GM06990 (cell line): ENCODE data around the gene TFE3.

ENCODE experiments used
- DNase-seq: peaks from one replicate; pipeline ENCODE4 v3.0.0-alpha.2; 2011; ENCODE audit not compliant: insufficient read length; ENCODE audit errors: extremely low read depth
- H3K27me3 ChIP-seq: replicated peaks from 2 replicates; pipeline ENCODE4 v1.6.0; 2011; ENCODE audit warnings: low read length; ENCODE audit not compliant: control insufficient read depth, insufficient read depth
- H3K36me3 ChIP-seq: 2 replicates; pipeline ENCODE4 v1.5.1; 2011; ENCODE audit warnings: low read length; ENCODE audit not compliant: control insufficient read depth, insufficient read depth
- H3K4me3 ChIP-seq: replicated peaks from 2 replicates; pipeline ENCODE4 v1.5.1; 2011; ENCODE audit warnings: low read depth, mild to moderate bottlenecking, control low read depth, low read length
- TF ChIP-seq, protein P1 (sequence below): IDR thresholded peaks from 2 replicates; pipeline ENCODE4 v1.5.1; 2011; ENCODE audit warnings: low read length, control low read depth, mild to moderate bottlenecking, inconsistent platforms; ENCODE audit not compliant: insufficient read depth, poor library complexity, severe bottlenecking

Gene TFE3

DNA sequence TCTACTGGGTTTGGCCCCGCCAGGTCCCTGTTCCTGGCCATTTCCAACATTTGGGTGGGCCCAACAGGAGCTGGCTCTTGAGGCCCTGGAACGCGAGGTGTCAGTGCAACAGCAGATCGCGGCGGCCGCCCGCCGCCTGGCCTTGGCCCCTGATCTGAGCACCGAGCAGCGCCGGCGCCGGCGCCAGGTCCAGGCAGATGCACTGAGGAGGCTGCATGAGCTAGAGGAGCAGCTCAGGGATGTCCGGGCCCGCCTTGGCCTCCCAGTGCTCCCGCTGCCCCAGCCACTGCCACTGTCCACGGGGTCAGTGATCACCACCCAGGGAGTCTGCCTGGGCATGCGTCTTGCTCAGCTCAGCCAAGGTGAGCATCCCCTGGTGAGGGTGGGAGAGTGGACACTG lies 21.1 kb upstream of the TFE3 start:
- Histone ChIP-seq H3K4me3 (no peak overlapping the region), H3K36me3 (no peaks in the 10 kb centered on the region), H3K27me3 (no peaks in the 10 kb centered on the region)
- no peak for DNase-seq
- TF ChIP-seq, protein P1, sequence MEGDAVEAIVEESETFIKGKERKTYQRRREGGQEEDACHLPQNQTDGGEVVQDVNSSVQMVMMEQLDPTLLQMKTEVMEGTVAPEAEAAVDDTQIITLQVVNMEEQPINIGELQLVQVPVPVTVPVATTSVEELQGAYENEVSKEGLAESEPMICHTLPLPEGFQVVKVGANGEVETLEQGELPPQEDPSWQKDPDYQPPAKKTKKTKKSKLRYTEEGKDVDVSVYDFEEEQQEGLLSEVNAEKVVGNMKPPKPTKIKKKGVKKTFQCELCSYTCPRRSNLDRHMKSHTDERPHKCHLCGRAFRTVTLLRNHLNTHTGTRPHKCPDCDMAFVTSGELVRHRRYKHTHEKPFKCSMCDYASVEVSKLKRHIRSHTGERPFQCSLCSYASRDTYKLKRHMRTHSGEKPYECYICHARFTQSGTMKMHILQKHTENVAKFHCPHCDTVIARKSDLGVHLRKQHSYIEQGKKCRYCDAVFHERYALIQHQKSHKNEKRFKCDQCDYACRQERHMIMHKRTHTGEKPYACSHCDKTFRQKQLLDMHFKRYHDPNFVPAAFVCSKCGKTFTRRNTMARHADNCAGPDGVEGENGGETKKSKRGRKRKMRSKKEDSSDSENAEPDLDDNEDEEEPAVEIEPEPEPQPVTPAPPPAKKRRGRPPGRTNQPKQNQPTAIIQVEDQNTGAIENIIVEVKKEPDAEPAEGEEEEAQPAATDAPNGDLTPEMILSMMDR, result no peak

DNA sequence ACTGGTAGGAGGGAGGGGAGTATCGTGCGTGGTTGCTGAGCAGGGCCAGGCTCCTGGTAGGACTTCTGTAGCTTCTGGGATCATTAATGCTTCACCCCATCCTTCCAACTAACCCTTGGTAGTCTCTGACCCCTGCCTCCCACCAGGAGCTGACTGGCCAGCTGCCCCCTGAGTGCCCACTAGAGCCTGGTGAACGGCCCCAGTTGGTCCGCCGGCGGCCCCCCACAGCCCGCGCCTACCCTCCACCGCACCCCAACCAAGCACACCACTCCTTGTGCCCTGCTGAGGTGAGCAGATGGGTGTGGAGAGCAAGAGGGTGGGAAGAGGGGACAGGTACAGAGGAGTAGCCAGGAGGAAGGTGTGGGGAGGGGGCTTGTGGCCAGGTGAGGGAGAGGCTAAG lies 20.6 kb upstream of the TFE3 start:
- TF ChIP-seq, protein P1, result no peak
- Histone ChIP-seq H3K36me3 (no peaks in the 10 kb centered on the region), H3K27me3 (no peaks in the 10 kb centered on the region), H3K4me3 (no peak overlapping the region)
- no peak for DNase-seq

DNA sequence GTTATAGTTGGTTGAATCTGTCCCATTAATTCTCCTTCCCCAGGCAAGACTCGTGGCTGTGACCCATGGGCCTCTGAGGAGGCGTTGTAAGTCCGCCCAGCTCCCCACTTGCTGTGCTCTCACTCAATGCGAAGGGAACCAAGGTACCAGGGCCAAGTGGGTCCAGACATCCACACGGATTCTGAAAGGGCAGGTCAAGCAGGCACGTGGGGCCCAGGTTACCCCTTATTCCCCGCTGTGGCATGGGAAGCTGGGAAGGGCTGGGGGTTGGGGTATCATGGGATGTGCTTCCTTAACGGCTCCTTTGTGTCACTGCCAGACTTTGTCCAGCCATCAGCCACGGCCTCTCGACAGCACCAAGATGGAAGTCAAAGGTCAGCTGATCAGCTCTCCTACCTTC lies 18.8 kb upstream of the TFE3 start:
- H3K27me3 ChIP-seq, result no peaks in the 10 kb centered on the region
- DNase-seq, result no peak
- H3K36me3 ChIP-seq, result no peaks in the 10 kb centered on the region
- no peak overlapping the region for H3K4me3 ChIP-seq
- TF ChIP-seq, protein P1, result no peak

DNA sequence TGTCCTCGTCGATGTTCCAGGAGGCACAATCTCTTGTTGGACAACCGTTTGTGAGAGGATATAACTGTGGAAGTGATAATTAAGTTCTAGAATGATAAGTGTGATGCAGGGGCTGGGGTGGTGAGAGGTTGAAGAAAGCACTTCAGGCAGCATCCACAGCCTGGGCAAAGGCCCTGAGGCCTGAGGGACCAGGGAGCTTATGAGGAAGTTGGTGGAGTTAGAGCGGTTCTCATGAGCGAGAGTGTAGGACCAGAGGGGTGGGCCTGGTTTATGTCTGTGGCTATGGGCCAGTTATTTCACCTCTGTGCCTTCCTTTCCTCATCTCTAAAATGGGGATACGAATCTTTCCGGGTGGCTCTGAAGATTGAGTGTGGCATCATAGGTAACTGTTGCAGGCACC lies 18.3 kb upstream of the TFE3 start:
- no peak for DNase-seq
- TF ChIP-seq, protein P1, result no peak
- H3K4me3 ChIP-seq, result no peak overlapping the region
- no peaks in the 10 kb centered on the region for H3K36me3 ChIP-seq
- no peaks in the 10 kb centered on the region for H3K27me3 ChIP-seq

DNA sequence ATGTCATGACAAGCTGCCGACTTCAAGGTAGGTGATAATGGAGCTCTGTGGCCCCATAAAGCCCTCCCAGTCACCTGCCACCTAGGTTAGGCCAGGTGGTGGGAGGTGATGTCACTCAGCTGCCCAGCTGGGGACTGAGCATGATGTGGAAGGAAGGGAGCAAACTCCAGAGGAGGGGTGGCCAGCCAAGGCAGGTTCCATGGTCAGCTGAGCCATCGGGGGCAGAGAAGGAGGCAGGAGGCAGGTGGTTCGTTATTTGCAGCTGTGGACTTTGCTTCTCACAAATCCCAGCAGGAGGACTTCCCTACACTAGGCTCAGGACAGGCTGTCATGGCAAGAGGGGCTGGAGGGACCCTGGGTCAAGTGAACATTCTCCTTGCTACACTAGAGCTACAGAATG lies 17.8 kb upstream of the TFE3 start:
- no peak for DNase-seq
- Histone ChIP-seq H3K27me3 (no peaks in the 10 kb centered on the region), H3K4me3 (no peak overlapping the region), H3K36me3 (no peaks in the 10 kb centered on the region)
- TF ChIP-seq, protein P1, result no peak

DNA sequence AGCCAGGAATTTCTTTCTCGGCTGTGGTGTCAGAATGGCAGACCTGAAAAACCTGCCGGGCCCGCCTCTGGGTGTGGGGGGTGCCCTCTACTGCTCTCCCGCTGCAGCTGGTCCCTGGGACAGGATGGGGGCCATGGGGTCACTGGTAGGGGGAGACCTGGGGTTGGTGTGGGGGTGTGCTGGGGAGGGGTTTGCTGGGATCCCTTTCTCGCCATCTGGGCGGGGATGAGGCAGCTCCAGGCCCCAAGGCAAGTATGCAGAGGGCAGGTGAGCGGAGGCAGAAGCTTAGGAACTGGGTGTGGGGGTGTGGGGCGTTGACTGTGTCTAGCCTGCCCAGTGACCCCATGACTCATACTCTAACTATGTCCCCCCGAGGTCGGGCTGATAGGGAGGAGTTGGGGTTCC lies 16.5 kb upstream of the TFE3 start:
- Histone ChIP-seq H3K4me3 (no peak overlapping the region), H3K36me3 (no peaks in the 10 kb centered on the region), H3K27me3 (no peaks in the 10 kb centered on the region)
- no peak for DNase-seq
- TF ChIP-seq, protein P1, result no peak
